Endometrial microvascular endothelial cells (primary cell): ENCODE results near the gene ATG9A. TPM values are rescaled to one million over a fixed set of nuclear protein-coding genes. Genes with fewer than 3 reads are reported as not detected.

Experiments used
- in situ Hi-C: cut with HindIII; loops from 2 replicates; pipeline ENCODE4 v1.10.0; 2017; ENCODE audit warnings: low sequenced_read_pairs, low pct_unique_long_range_greater_than_20kb; ENCODE audit errors: inconsistent ontology term
- total RNA-seq: library from RNA; depleted of rRNA; stranded (reverse); fragments of >200 nt; gene quantifications from one replicate; pipeline ENCODE4 v1.2.3, GENCODE V29; 2015; ENCODE audit errors: inconsistent ontology term

Gene ATG9A
- total RNA-seq, 1 donor from 2014 or later, result 73.2 TPM

DNA sequence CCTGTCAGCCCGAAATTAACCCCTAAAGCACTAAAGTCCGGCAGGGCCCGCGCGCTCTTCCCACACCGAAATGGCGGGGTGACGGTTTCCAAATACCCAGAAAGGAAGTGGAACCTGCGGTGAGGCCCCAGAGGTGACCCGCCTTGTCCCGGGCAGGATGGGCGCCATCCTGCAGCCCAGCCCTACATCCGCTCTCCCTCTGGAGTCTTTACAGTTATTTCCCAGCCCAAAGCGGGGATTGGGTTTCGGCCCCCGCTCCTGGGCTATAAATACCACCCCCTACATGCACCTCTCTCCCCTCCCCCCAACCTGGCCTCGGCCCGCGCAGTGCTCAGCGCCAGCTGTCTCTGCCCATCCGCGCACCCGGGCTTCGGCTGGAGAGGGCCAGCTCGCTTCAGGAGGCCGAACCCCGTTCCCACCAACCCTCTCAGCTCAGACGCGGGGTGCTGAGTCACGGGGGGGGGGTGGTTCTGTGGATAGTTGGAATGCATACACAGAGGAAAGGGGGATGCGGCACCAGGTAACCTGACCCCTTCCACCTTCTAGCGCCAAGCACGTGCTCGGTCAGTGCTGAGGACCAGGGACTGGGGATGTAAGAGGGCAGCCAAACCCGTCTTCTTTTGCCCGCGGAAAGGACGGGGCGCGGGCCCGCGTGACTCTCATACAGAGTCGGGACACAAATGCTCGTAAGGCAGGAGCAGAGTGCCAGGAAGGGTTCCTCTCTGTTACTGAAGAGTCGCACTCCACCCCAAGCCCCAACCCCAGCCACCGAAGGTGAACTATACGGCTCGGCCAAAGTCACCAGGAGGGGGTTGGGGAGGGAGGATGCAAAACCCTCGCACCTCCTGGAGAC, 23.7 kb upstream of the ATG9A start, which contains the start of gene TUBA4B:
TSS of gene TUBA4B (plus strand) at position 344 of the 853 bp plus-strand sequence. CDS start at position 509, 165 bp downstream.
- in situ Hi-C loops, result no loop called here

GRCh38 chr2:219252570-219252899, 23.1 kb upstream of the ATG9A start:
- in situ Hi-C loops, result no loop called here

- in situ Hi-C loops, result no loop called here
Measured at GRCh38 chr2:219252084-219252483, 22.6 kb upstream of the ATG9A start.

GRCh38 chr2:219251656-219252055, 22.2 kb upstream of the ATG9A start:
- in situ Hi-C loops, result no loop called here

DNA sequence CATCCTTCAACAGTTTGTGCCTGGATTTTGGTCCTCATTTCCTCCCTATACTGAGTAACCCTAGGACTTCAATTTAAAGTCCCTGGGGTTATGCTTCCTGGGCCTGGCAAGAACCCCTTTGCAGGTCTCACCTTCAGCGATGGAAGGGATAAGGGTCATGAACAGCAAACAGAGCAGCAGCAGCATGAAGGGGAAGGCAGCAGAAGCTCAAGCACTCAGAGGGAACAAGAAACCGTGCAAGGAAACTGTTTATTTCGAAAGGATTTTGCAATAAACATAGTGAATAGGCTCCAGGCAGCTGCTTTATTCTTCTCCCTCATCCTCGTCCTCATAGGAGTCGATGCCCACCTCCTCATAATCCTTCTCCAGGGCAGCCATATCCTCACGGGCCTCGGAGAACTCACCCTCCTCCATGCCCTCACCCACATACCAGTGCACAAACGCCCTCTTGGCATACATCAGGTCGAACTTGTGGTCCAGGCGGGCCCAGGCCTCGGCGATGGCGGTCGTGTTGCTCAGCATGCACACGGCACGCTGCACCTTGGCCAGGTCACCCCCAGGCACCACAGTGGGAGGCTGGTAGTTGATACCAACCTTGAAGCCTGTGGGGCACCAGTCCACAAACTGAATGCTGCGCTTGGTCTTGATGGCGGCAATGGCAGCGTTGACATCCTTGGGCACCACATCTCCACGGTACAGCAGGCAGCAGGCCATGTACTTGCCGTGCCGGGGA, 20.8 kb upstream of the ATG9A start:
- in situ Hi-C loops, result no loop called here

DNA sequence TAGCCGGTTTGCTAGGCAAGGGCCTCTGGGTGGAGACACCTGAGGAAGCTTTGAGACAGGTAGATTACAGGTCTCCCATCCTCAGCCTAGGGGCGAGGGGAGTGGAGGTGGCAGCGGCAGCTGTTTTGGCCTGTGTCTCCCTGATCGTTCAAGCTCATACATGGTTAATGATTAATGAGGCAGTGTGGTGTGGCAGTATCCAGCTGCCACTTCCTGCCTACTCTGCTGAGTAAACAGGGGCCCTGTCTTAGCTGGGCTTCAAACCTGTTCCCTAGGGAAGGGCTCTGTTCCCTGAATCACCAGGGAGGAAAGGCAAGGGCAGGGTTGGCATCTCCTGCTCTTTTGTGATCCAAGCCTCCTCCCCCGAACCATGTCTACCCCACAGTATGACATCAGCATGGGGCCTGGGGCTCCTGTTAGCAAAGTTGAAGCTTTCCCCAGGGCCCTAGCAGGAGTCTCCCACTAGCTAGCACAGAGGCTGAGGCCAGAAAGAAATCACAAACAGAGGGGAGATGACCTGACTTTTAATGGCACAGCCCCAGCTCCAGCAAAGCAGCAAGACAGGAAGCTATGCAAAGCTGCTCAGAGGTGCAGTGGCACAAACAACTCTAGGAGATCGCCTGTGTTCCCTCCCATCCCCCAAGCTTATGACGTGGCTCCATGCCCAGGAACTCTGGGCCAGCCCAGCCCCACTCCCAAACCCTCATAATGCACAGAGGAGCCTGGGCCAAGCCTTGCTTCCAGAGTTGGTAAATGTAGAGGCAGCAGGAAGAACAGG, 20.0 kb upstream of the ATG9A start:
- in situ Hi-C loops, result no loop called here

DNA sequence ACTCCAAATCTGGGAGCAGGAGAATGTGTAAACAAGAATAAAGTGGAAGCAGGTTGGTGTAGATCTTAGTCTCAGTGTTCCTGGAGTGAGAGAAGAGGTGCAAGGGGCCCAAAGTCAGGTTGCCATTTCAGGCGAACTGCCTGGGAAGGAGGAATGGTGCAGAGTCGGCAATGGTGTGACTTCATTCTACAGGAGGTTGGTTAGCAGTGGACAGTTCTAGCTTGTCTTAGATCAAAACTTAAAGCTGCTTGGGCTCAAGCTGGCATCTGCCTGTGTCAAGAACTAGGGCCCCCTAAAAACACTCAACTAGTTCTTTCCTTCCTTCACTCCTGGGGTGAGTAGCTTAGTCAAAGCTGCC, 19.4 kb upstream of the ATG9A start:
- in situ Hi-C loops, result no loop called here

GRCh38 chr2:219247678-219248642, 18.5 kb upstream of the ATG9A start:
- in situ Hi-C loops, result no loop called here

GRCh38 chr2:219246559-219246958, 17.1 kb upstream of the ATG9A start:
- in situ Hi-C loops, result no loop called here

- in situ Hi-C loops, result no loop called here
Measured at GRCh38 chr2:219245899-219246230, 16.4 kb upstream of the ATG9A start.

DNA sequence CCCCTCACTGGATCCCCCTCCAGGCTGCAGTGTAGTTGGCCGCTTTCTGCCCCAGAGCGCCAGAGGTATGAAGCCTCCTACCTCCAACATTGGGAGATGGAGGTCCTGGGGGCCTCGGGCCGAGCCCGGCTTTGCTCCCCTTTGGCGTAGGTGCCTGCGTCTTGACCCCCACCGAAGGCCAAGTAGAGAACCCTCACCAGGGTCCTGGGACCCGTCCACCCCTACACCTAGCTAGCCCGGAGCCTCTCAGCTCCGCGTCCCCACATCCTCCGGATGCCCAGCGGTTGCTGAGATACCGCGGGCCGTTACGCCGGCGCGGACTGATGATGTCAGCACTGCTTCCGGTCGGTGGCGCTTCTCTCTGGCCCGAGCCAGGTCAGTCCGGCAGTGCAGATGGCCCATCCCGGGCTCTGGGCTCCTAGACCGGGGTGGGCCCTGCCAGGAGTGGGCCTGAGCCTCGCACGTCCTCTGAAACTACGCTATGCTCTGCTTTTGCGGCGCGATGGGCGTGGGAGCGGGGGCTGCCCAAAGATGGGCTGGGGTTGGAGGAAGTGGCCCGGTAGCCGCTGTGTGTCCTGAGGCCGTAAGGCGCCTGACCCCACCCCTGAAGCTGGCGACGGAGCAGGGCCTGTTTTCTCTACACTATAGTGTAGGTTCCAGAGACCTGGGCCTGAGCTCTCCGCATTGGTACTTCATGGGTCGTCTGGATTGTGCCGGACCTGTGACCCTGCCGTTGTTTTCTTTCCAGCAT, 15.9 kb upstream of the ATG9A start, which contains the start of the genes GLB1L and STK16:
TSS of gene GLB1L (minus strand) at position 297 of the 751 bp plus-strand sequence. CDS start 1,871 bp downstream, outside the sequence.
TSS of gene STK16 (plus strand) at position 332 of the 751 bp plus-strand sequence. CDS start 521 bp downstream, outside the sequence.
- in situ Hi-C loops, result no loop called here

DNA sequence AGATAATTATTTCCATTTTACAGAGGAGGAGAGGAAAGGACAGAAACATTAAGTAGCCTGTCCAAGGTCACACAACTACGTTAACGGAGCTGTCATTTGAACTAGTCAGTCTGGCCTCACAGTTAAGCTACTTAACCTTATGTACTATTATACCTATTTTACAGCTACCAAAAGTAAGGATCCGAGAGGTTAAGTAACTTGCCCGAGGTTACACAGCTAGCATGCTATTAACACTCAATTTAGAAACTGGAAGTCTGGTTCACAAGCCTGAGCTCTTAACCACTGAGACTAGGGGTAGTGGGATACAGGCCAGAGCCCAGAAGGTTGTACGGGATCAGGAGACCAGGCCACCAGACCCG, 15.3 kb upstream of the ATG9A start:
- in situ Hi-C loops, result no loop called here

DNA sequence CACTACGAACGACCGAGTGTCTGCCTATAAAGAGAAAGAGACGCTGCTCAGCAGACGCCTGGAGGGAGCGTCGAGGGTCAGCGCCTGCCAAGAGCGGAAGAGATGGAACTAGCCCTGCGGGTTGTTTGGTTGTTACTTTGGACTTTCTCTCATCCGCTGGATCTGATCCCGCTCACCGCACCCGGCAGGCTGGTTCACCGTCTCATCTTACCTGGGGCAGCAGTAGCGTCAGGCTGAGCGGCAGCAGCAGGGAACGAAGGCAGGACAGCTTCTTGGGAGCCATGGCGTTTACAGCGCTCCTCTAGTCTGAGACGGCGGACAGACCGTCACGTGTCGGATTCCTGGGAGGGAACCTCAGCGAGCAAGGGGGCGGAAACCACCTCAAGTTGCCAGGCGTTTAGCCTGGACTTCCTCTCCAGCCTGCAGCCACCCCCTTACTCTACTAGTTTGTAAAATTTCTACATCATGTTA, 13.9 kb upstream of the ATG9A start:
- in situ Hi-C loops, result no loop called here

DNA sequence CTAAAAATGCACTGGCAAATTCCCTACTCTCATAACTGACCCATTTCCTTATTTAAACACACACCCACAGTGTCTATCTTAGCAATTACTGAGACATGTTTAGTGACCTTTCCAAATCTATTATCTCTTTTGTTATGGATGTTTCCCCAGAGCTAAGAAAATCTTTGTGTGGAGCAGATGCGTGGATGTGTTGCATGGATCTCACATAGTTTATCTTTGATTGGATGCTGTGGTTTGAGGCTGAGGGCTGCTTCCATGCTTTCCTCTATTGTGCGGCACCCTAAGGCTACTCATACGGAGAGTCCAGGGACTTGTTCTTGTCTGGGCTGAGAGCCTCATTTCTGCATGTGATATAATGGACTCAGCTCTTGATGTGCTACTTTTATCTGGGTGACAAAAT, 4.9 kb upstream of the ATG9A start:
- in situ Hi-C loops, result no loop called here

DNA sequence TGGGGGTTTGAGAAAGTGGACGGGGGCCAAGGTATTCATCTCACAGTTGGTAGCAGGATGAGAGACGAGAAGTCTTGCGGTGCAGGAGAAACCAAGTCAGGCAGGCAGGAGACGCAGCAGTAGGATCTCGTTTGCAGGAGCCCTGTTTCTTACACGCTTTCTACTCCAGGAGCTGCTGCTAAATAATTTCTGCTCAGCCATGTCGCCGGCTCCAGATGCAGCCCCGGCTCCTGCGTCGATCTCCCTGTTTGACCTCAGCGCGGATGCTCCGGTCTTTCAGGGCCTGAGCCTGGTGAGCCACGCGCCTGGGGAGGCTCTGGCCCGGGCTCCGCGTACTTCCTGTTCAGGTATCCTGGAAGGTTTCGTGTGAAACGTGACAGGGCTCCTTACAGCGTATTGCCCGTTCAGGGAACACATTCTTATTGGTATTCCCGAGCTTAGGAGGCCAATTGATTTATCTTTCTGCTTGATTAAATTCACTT, 664 bp upstream of the ATG9A start:
- in situ Hi-C loops, result no loop called here

DNA sequence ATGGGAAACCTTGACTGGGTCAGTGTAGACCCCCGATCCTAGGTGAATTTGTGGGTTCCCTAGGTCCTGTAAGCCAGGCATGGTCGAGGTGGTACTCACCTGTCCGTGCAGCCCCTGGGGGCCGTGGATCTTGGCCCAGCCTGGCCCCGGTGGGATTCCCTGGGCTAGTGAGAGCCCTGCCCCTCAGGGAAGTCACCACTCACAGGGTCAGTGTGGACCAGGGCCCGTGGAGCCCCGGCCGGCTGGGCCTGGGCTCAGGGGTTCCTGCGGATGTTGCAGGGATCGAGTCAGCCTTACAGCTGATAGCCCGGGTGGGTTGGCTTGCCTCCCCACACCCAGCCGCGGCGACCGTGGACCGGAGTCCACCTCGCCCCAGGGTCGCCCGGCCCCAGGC, 528 bp downstream of the ATG9A start:
- in situ Hi-C loops, result no loop called here

DNA sequence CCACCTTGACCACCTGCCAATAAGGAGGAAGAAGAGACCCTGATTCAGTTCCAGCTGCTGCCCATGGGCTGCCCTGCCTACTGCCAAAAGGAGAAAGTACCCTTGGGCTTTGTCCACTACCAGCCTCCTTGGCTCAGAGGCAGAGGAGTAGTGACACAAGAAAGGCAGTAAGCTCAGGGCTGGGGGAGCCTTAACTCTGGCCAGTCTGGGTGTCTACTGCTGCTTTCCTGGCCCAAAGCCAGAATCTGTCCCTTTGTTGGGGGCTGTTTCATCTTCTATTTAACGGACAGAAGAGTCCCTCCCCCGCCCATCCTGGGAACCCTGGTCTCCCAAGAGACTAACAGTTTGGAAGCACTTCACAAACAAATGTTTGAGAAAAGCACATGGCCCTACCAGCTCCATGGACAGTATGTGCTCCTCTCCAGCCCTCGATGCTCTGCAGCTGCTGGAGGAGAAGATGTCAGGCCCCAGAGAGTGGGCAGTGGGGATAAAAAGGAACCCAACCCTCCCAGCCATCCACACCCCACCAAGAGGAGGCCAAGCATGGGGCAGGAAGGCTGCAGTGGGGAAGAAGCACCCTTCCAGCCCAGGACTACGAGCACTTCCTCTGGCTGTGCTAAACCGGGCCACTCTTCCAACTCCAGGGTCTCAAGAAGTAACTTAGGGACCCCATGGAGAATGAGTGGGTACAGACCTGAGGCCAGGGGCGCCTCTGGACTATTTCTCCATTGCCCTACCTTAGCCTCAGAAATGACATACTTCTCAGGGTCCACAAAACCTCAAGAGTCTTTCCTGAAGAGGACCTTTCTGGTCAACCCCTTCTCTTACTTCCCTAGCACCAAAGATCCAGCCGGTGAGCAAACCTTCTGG, 1.2 kb downstream of the ATG9A start:
- in situ Hi-C loops, result no loop called here
